Measurements from ENCODE around the gene ESPL1.

DNA sequence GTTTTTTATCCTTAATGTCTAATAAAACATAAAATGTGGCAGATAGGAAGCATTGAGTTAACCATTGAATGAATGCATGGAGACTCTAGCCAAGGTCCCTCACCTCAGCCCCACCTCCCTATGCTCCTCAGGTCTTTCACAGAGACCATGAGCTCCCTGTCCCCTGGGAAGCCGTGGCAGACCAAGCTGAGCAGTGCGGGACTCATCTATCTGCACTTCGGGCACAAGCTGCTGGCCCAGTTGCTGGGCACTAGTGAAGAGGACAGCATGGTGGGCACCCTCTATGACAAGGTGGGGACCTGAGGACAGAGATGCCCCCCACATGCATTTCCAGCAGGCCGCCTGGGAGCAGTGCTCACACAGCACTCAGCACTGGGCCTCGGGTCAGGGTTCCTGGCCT, 34.8 kb downstream of the ESPL1 start:
- TF ChIP-seq, protein P1, sequence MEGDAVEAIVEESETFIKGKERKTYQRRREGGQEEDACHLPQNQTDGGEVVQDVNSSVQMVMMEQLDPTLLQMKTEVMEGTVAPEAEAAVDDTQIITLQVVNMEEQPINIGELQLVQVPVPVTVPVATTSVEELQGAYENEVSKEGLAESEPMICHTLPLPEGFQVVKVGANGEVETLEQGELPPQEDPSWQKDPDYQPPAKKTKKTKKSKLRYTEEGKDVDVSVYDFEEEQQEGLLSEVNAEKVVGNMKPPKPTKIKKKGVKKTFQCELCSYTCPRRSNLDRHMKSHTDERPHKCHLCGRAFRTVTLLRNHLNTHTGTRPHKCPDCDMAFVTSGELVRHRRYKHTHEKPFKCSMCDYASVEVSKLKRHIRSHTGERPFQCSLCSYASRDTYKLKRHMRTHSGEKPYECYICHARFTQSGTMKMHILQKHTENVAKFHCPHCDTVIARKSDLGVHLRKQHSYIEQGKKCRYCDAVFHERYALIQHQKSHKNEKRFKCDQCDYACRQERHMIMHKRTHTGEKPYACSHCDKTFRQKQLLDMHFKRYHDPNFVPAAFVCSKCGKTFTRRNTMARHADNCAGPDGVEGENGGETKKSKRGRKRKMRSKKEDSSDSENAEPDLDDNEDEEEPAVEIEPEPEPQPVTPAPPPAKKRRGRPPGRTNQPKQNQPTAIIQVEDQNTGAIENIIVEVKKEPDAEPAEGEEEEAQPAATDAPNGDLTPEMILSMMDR (IDR thresholded peaks at IDR 0.05), result no peak
- TF ChIP-seq MXD4 (CRISPR knock-in tag; IDR thresholded peaks at IDR 0.05; ENCODE audit: borderline replicate concordance), result no peak
- no peak for TF ChIP-seq CREM (CRISPR knock-in tag; IDR thresholded peaks at IDR 0.05)
- no peak for TF ChIP-seq FOXJ3 (CRISPR knock-in tag; IDR thresholded peaks at IDR 0.05; ENCODE audit: borderline replicate concordance)
- TF ChIP-seq CBFB (CRISPR knock-in tag; IDR thresholded peaks at IDR 0.05; ENCODE audit: low read depth), result no peak
- TF ChIP-seq SP1 (CRISPR knock-in tag; conservative IDR thresholded peaks at IDR 0.05), result no peak
- TF ChIP-seq, protein P2, sequence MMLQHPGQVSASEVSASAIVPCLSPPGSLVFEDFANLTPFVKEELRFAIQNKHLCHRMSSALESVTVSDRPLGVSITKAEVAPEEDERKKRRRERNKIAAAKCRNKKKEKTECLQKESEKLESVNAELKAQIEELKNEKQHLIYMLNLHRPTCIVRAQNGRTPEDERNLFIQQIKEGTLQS (CRISPR knock-in tag; conservative IDR thresholded peaks at IDR 0.05), result no peak
- TF ChIP-seq, protein P3, sequence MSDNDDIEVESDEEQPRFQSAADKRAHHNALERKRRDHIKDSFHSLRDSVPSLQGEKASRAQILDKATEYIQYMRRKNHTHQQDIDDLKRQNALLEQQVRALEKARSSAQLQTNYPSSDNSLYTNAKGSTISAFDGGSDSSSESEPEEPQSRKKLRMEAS (CRISPR knock-in tag; IDR thresholded peaks at IDR 0.05), result no peak
- no peak for TF ChIP-seq GTF2I (CRISPR knock-in tag; conservative IDR thresholded peaks at IDR 0.05)
- no peak for TF ChIP-seq NR3C1 (CRISPR knock-in tag; conservative IDR thresholded peaks at IDR 0.05; ENCODE audit: low read depth)

Data from WTC11 (cell line).